DND-41 (cell line): ENCODE data around the gene SIRT3.

Source experiments
- ATAC-seq: fragments of 200-7000 bp; cut with Tn5 transposase; 3 replicates; pipeline ENCODE4 v1.9.1; 2021; ENCODE audit warnings: low read depth; ENCODE audit not compliant: insufficient read depth
- DNase-seq: peaks from one replicate; pipeline ENCODE4 v3.0.0-alpha.2; 2020
- H2AFZ ChIP-seq: 2 replicates; pipeline ENCODE4 v1.6.0; 2012; ENCODE audit warnings: low read depth, low read length
- H3K27ac ChIP-seq: 2 replicates; pipeline ENCODE4 v1.5.1; 2012; ENCODE audit warnings: low read length, inconsistent platforms
- H3K27me3 ChIP-seq: fragments of 200-600 bp; sonication (generic); 2 replicates; pipeline ENCODE4 v1.6.0; 2012; ENCODE audit warnings: low read length, mild to moderate bottlenecking, inconsistent platforms; ENCODE audit not compliant: insufficient read depth, poor library complexity
- H3K36me3 ChIP-seq: 2 replicates; pipeline ENCODE4 v1.5.1; 2012; ENCODE audit warnings: low read length, inconsistent platforms; ENCODE audit not compliant: insufficient read depth
- H3K4me1 ChIP-seq: 2 replicates; pipeline ENCODE4 v1.5.1; 2012; ENCODE audit warnings: mild to moderate bottlenecking, low read length; ENCODE audit not compliant: insufficient read depth
- H3K4me2 ChIP-seq: 2 replicates; pipeline ENCODE4 v1.6.0; 2012; ENCODE audit warnings: mild to moderate bottlenecking, moderate library complexity, low read length, inconsistent platforms; ENCODE audit not compliant: insufficient read depth
- H3K4me3 ChIP-seq, 2 experiments: fragments of 200-600 bp in 1 of 2; shearing (Covaris generic) in 1 of 2; 2 replicates each; pipeline ENCODE4 v1.5.1; 2012 to 2016; ENCODE audit warnings: inconsistent platforms in 2 of 2, low read length in 2 of 2, mild to moderate bottlenecking in 2 of 2, low read depth in 1 of 2, moderate library complexity in 1 of 2
- H3K79me2 ChIP-seq: 2 replicates; pipeline ENCODE4 v1.6.0; 2012; ENCODE audit warnings: low read length, inconsistent platforms; ENCODE audit not compliant: insufficient read depth
- H3K9ac ChIP-seq: 2 replicates; pipeline ENCODE4 v1.6.0; 2012; ENCODE audit warnings: low read depth, mild to moderate bottlenecking, inconsistent platforms, low read length, moderate library complexity
- H3K9me3 ChIP-seq: 2 replicates; pipeline ENCODE4 v1.5.1; 2012; ENCODE audit warnings: low read length, moderate library complexity, mild to moderate bottlenecking, inconsistent platforms; ENCODE audit not compliant: insufficient read depth, severe bottlenecking
- H4K20me1 ChIP-seq: 2 replicates; pipeline ENCODE4 v1.6.0; 2012; ENCODE audit warnings: low read length; ENCODE audit not compliant: insufficient read depth
- CTCF ChIP-seq: IDR thresholded peaks from 2 replicates; pipeline ENCODE4 v1.5.1; 2012; ENCODE audit warnings: borderline replicate concordance, low read length, moderate library complexity, mild to moderate bottlenecking; ENCODE audit not compliant: poor library complexity, severe bottlenecking; ENCODE audit errors: extremely low read depth
- EZH2 ChIP-seq: IDR thresholded peaks from 3 replicates; pipeline ENCODE4 v1.6.1; 2012; ENCODE audit warnings: borderline replicate concordance, low read depth, mild to moderate bottlenecking, moderate library complexity, low read length, inconsistent platforms; ENCODE audit not compliant: severe bottlenecking

Gene SIRT3

GRCh38 chr11:217704-218103 is 18.4 kb downstream of the SIRT3 start:
- Histone ChIP-seq H3K4me2 (no peak overlapping the region), H3K27me3 (no peaks in the 10 kb centered on the region), H3K9ac (no peak overlapping the region), H4K20me1 (peaks cover 15% of the 10 kb centered on the region), H3K9me3 (no peaks in the 10 kb centered on the region), H3K27ac (no peak overlapping the region), H3K4me1 (0 out of 2 replicates have a peak, but pooled peaks cover 4% of the 10 kb centered on the region), H3K79me2 (no peaks in the 10 kb centered on the region), H3K36me3 (peaks cover 37% of the 10 kb centered on the region), H3K4me3 (no peak overlapping the region), H2AFZ (no peak overlapping the region)
- ATAC-seq (no peak), DNase-seq (no peak)
- TF ChIP-seq EZH2: no peak
- TF ChIP-seq CTCF: no peak

DNA sequence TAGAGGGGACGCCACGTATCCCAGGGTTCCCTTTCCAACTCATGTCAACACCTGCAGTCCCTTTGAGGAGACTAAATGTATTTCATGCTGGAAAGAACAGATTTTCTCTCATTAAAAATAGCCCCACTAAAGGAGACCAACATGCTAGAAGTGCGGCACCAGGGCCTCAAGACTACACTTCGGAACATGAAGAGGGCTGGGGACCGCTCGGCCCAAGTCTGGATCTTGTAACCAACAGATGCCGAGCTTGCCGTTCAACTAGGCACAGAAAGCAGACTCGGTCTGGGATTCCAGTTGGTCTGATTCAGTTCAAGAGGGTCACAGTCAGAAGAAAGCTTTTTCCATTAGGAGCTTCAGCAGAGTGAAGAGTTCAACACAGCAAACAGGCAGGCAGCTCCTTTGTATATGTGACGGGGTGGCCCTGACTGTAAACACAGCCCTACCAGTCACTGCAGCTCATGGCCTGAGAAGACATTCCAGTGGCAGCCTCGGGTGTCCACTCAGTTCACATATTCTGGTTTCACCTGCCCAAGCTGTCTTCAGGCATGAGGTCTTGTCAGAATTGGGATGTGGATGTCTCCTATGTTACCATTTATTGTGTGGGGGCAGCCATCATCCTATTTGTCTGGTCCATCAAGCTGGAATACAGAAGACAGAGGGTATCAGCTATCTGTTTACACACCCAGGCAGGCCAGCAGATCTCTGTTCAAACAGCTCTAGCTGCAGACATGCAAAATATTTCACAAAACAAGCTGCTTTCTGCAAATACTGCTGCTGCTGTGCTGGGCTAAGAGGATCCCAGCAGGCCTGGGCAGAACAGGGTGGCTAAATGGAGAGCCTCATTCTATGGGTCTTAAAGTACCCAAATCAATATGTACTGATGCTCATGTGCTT is 19.8 kb downstream of the SIRT3 start:
- no peak overlapping the region for H2AFZ ChIP-seq
- no peak overlapping the region for H3K4me2 ChIP-seq
- peaks cover 50% of the 10 kb centered on the region for H3K36me3 ChIP-seq
- ATAC-seq (peak; percentile 15; the same call in 1 of the 3 replicates), DNase-seq (no peak)
- H3K27ac ChIP-seq: no peak overlapping the region
- H3K4me1 ChIP-seq: peaks cover 7% of the 10 kb centered on the region; the same call in 1 of the 2 replicates
- peaks cover 27% of the 10 kb centered on the region for H4K20me1 ChIP-seq
- H3K27me3 ChIP-seq: no peaks in the 10 kb centered on the region
- peaks cover under 1% of the 10 kb centered on the region; the same call in 1 of the 2 replicates for H3K79me2 ChIP-seq
- H3K9ac ChIP-seq: no peak overlapping the region
- no peak overlapping the region for H3K4me3 ChIP-seq
- H3K9me3 ChIP-seq: no peaks in the 10 kb centered on the region
- TF ChIP-seq CTCF (no peak), EZH2 (no peak)

GRCh38 chr11:215581-216037 is 20.5 kb downstream of the SIRT3 start:
- TF ChIP-seq EZH2 (no peak), CTCF (no peak)
- peaks cover 58% of the 10 kb centered on the region for H3K36me3 ChIP-seq
- DNase-seq (no peak), ATAC-seq (0 out of 3 replicates have a peak, but pooled peaks have one; percentile 8)
- H2AFZ ChIP-seq: no peak overlapping the region
- H3K27me3 ChIP-seq: no peaks in the 10 kb centered on the region
- no peak overlapping the region for H3K4me2 ChIP-seq
- peaks cover 34% of the 10 kb centered on the region for H4K20me1 ChIP-seq
- H3K4me3 ChIP-seq: no peak overlapping the region
- H3K27ac ChIP-seq: no peak overlapping the region
- peaks cover 14% of the 10 kb centered on the region for H3K4me1 ChIP-seq
- H3K9ac ChIP-seq: no peak overlapping the region
- no peaks in the 10 kb centered on the region for H3K9me3 ChIP-seq
- H3K79me2 ChIP-seq: peaks cover 8% of the 10 kb centered on the region; the same call in 1 of the 2 replicates
